RWPE2 (cell line): ENCODE data around the gene POLR3B.

ENCODE experiments used
- ATAC-seq: fragments of 200-7000 bp; cut with Tn5 transposase; 3 replicates; pipeline ENCODE4 v1.9.1; 2021; ENCODE audit warnings: low read depth
- DNase-seq: peaks from one replicate; pipeline ENCODE4 v3.0.0-alpha.2; 2020; ENCODE audit warnings: low spot score
- H3K27ac ChIP-seq: fragments of 450-650 bp; 2 replicates; pipeline ENCODE4 v1.5.1; 2017; ENCODE audit warnings: mild to moderate bottlenecking; ENCODE audit not compliant: poor library complexity, severe bottlenecking
- H3K27me3 ChIP-seq: fragments of 250-450 bp; sonication (Bioruptor Pico); 2 replicates; pipeline ENCODE4 v1.5.1; 2021; ENCODE audit warnings: mild to moderate bottlenecking, moderate library complexity; ENCODE audit not compliant: insufficient read depth, poor library complexity, severe bottlenecking
- H3K36me3 ChIP-seq: fragments of 250-450 bp; sonication (Bioruptor Pico); 2 replicates; pipeline ENCODE4 v1.5.1; 2020; ENCODE audit warnings: low read depth, mild to moderate bottlenecking, moderate library complexity
- H3K4me1 ChIP-seq: fragments of 250-450 bp; sonication (Bioruptor Pico); 2 replicates; pipeline ENCODE4 v1.5.1; 2021; ENCODE audit warnings: mild to moderate bottlenecking, moderate library complexity; ENCODE audit not compliant: insufficient read depth, poor library complexity, severe bottlenecking
- H3K4me3 ChIP-seq: fragments of 250-450 bp; sonication (Bioruptor Pico); 2 replicates; pipeline ENCODE4 v1.5.1; 2021; ENCODE audit warnings: mild to moderate bottlenecking, moderate library complexity; ENCODE audit not compliant: severe bottlenecking
- H3K9me3 ChIP-seq: fragments of 250-450 bp; sonication (Bioruptor Pico); 2 replicates; pipeline ENCODE4 v1.5.1; 2021; ENCODE audit warnings: mild to moderate bottlenecking, moderate library complexity; ENCODE audit not compliant: severe bottlenecking
- CTCF ChIP-seq: fragments of 450-650 bp; IDR thresholded peaks from one replicate; pipeline ENCODE4 v1.5.1; 2017; ENCODE audit warnings: mild to moderate bottlenecking, moderate library complexity; ENCODE audit not compliant: poor library complexity, severe bottlenecking

The POLR3B gene

GRCh38 chr12:106445053-106445452 lies 87.5 kb downstream of the POLR3B start:
- TF ChIP-seq CTCF = no peak
- Histone ChIP-seq H3K9me3 (no peaks in the 10 kb centered on the region), H3K27me3 (no peaks in the 10 kb centered on the region), H3K36me3 (peaks cover 31% of the 10 kb centered on the region), H3K4me1 (no peaks in the 10 kb centered on the region), H3K4me3 (no peak overlapping the region), H3K27ac (no peak overlapping the region)
- DNase-seq (no peak), ATAC-seq (no peak)

DNA sequence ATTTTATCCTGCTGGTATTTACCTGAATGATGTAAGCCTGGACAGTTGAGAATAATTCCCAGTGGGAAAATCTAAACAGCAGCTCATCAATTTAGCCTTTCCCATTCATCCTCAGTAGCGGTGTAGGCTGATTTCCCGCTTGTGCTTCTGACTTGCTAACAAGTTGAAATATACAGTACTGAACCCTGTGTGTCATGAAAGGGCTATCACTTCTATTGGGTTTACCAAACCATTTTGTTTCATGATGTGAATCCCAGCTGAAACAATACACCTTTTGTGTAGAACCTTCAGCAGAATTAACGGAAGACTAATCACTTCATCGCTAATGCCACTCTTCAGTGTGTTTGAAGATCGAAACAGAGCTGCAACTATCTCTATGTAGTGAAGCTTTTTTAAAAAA lies 88.4 kb downstream of the POLR3B start:
- ATAC-seq = no peak
- peaks cover 30% of the 10 kb centered on the region for H3K36me3 ChIP-seq
- DNase-seq = no peak
- H3K4me1 ChIP-seq = no peaks in the 10 kb centered on the region
- TF ChIP-seq CTCF = no peak
- H3K27me3 ChIP-seq = no peaks in the 10 kb centered on the region
- no peaks in the 10 kb centered on the region for H3K9me3 ChIP-seq
- no peak overlapping the region for H3K27ac ChIP-seq
- no peak overlapping the region for H3K4me3 ChIP-seq

DNA sequence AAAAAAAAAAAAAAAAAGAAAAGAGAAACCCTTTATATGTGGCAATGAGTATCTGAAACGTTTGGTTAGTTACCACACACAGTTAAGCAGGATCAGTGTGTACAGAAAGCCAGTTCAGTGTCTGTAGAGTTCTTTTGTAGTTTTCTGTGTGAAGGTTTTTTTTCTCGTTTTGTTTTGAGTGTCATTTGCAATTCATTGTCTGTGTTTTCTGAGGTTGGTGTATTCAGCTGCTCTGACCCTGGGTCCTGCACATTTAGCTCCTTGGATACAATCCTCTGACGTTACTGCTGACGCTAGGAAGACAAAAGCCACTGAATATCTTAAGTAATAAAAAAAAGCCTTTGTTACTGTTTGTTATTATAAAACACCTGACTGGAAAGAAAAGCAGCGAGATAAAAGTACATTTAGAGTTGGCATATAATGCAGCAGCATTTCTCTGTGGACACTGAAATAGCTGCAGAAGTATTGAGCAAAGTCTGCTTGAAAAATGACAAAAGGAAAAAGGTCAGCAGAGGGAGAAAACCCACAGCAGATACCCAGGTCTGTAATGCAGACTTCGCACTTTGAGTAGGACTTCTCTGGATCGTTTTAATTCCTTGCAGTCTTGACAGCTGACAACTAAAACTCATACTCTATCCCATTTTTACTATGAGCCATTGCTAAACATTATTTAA lies 89.0 kb downstream of the POLR3B start:
- Histone ChIP-seq H3K36me3 (peaks cover 28% of the 10 kb centered on the region; the same call in 1 of the 2 replicates), H3K9me3 (no peaks in the 10 kb centered on the region), H3K27ac (no peak overlapping the region), H3K27me3 (no peaks in the 10 kb centered on the region), H3K4me3 (no peak overlapping the region), H3K4me1 (no peaks in the 10 kb centered on the region)
- ATAC-seq = no peak
- TF ChIP-seq CTCF = no peak
- no peak for DNase-seq

DNA sequence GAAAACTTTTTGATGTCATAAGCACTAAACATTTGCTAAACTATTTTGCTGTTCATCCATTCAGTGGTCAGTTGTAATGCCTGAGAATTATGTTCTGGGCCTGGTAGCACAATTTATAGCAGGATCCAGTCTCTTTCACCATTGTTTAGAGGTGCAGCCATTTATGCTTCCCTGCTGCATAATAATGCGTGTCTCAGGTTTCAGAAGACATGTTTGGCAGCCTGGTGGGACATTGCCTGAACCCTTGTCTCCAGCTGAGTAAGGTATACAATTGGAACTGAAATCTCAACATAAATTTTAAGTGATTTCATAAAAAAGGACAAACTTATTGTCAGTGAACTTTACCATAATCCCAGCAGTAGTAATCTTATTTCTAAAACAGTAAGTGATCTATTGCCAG lies 94.8 kb downstream of the POLR3B start:
- no peak overlapping the region for H3K27ac ChIP-seq
- no peak overlapping the region for H3K4me3 ChIP-seq
- no peaks in the 10 kb centered on the region for H3K4me1 ChIP-seq
- H3K36me3 ChIP-seq = peaks cover 11% of the 10 kb centered on the region
- DNase-seq (no peak), ATAC-seq (no peak)
- H3K9me3 ChIP-seq = no peaks in the 10 kb centered on the region
- TF ChIP-seq CTCF = no peak
- H3K27me3 ChIP-seq = no peaks in the 10 kb centered on the region

GRCh38 chr12:106455111-106455510 lies 97.6 kb downstream of the POLR3B start:
- Histone ChIP-seq H3K9me3 (no peaks in the 10 kb centered on the region), H3K27me3 (no peaks in the 10 kb centered on the region), H3K4me1 (no peaks in the 10 kb centered on the region), H3K27ac (no peak overlapping the region), H3K36me3 (peaks cover 19% of the 10 kb centered on the region), H3K4me3 (no peak overlapping the region)
- DNase-seq (no peak), ATAC-seq (no peak)
- TF ChIP-seq CTCF = no peak
